HFFc6 (cell line): ENCODE data around the gene PIK3R5. TPM values are rescaled to one million over a fixed set of nuclear protein-coding genes. Genes with fewer than 3 reads are reported as not detected.

Experiments
- DNase-seq: peaks from one replicate; pipeline ENCODE4 v3.0.0-alpha.2; 2018
- H3K27ac Mint-ChIP-seq: 2 replicates; pipeline ENCODE4 v1.8.0; 2020; ENCODE audit warnings: mild to moderate bottlenecking, mixed read lengths
- H3K27me3 Mint-ChIP-seq: 2 replicates; pipeline ENCODE4 v1.8.0; 2021; ENCODE audit warnings: mild to moderate bottlenecking, moderate library complexity, mixed read lengths; ENCODE audit not compliant: insufficient read depth
- H3K36me3 Mint-ChIP-seq: 2 replicates; pipeline ENCODE4 v1.8.0; 2021; ENCODE audit warnings: low read depth, mixed read lengths
- H3K4me1 Mint-ChIP-seq: 2 replicates; pipeline ENCODE4 v1.8.0; 2020; ENCODE audit warnings: low read depth, mixed read lengths
- H3K4me3 Mint-ChIP-seq: 2 replicates; pipeline ENCODE4 v1.8.0; 2020; ENCODE audit warnings: mild to moderate bottlenecking, moderate library complexity, mixed read lengths
- H3K9me3 Mint-ChIP-seq: 2 replicates; pipeline ENCODE4 v1.8.0; 2020; ENCODE audit warnings: mild to moderate bottlenecking, mixed read lengths
- total RNA-seq, 6 experiments: library from RNA; stranded (reverse); fragmentation: NEBNext Ultra II Directional; extraction: Animal tissue kit (Norgen Biotek cat#: 25700); gene quantifications; 2 replicates in 1 of 6; 3 replicates in 5 of 6; pipeline ENCODE4 v1.2.3, GENCODE V29; 2021
- TF ChIP-seq, protein P1 (sequence below): fragments of 200-600 bp; sonication (generic); IDR thresholded peaks from 2 replicates; pipeline ENCODE4 v1.5.0; 2021; ENCODE audit warnings: antibody characterized with exemption, mild to moderate bottlenecking

Gene PIK3R5
- total RNA-seq, 6 experiments from 2014 or later, result not detected

GRCh38 chr17:8967861-8968260 is 2.4 kb upstream of the PIK3R5 start:
- H3K36me3 Mint-ChIP-seq, result no peaks in the 10 kb centered on the region
- H3K4me1 Mint-ChIP-seq, result no peaks in the 10 kb centered on the region
- no peak overlapping the region for H3K4me3 Mint-ChIP-seq
- no peaks in the 10 kb centered on the region; the same call in 1 of the 2 replicates for H3K27me3 Mint-ChIP-seq
- TF ChIP-seq, protein P1, sequence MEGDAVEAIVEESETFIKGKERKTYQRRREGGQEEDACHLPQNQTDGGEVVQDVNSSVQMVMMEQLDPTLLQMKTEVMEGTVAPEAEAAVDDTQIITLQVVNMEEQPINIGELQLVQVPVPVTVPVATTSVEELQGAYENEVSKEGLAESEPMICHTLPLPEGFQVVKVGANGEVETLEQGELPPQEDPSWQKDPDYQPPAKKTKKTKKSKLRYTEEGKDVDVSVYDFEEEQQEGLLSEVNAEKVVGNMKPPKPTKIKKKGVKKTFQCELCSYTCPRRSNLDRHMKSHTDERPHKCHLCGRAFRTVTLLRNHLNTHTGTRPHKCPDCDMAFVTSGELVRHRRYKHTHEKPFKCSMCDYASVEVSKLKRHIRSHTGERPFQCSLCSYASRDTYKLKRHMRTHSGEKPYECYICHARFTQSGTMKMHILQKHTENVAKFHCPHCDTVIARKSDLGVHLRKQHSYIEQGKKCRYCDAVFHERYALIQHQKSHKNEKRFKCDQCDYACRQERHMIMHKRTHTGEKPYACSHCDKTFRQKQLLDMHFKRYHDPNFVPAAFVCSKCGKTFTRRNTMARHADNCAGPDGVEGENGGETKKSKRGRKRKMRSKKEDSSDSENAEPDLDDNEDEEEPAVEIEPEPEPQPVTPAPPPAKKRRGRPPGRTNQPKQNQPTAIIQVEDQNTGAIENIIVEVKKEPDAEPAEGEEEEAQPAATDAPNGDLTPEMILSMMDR, result no peak
- no peak overlapping the region for H3K27ac Mint-ChIP-seq
- H3K9me3 Mint-ChIP-seq, result peaks cover 54% of the 10 kb centered on the region
- DNase-seq, result no peak

- Mint-ChIP-seq H3K9me3 (peaks cover 48% of the 10 kb centered on the region), H3K27me3 (no peaks in the 10 kb centered on the region; the same call in 1 of the 2 replicates)
- TF ChIP-seq, protein P1, result no peak
Observed at GRCh38 chr17:8966926-8967325, 1.4 kb upstream of the PIK3R5 start.

DNA sequence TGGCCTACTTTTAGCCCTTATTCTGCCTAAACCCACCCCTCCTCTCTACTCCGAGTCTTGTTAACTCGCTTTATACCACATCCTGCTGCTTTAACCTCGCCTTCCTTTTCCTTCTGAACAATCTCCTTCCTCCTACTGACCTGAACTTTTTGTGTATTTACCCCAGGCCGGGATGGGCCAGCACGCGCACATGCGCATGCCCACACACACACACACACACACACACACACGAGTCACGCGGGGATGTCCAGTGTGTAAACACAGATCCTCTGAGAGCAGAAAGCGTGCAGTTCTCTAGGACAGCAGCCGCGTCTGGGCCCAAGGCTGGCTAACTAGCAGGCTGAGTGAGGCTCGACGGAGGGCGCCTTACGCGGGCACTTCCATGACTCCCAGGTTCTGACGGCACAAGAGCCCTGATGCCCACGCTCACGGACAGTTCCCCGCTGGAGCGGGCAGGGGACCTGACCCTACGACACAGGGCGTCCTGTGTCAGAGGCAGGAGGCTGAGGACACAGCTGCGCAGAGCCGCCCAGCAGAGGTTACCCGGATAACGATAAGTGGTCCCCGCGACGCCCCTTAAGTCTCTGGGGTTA is 610 bp downstream of the PIK3R5 start:
- TF ChIP-seq, protein P1, result no peak
- peaks cover 5% of the 10 kb centered on the region for H3K36me3 Mint-ChIP-seq
- H3K4me1 Mint-ChIP-seq, result no peaks in the 10 kb centered on the region
- H3K9me3 Mint-ChIP-seq, result peaks cover 47% of the 10 kb centered on the region
- DNase-seq, result no peak
- peaks cover 2% of the 10 kb centered on the region for H3K27me3 Mint-ChIP-seq
- H3K4me3 Mint-ChIP-seq, result no peak overlapping the region
- H3K27ac Mint-ChIP-seq, result no peak overlapping the region

More at GRCh38 chr17:8966926-8967325, 1.4 kb upstream of the PIK3R5 start:
- Mint-ChIP-seq H3K27ac (no peak overlapping the region), H3K4me3 (no peak overlapping the region), H3K36me3 (no peaks in the 10 kb centered on the region), H3K4me1 (no peaks in the 10 kb centered on the region)
- no peak for DNase-seq

DNA sequence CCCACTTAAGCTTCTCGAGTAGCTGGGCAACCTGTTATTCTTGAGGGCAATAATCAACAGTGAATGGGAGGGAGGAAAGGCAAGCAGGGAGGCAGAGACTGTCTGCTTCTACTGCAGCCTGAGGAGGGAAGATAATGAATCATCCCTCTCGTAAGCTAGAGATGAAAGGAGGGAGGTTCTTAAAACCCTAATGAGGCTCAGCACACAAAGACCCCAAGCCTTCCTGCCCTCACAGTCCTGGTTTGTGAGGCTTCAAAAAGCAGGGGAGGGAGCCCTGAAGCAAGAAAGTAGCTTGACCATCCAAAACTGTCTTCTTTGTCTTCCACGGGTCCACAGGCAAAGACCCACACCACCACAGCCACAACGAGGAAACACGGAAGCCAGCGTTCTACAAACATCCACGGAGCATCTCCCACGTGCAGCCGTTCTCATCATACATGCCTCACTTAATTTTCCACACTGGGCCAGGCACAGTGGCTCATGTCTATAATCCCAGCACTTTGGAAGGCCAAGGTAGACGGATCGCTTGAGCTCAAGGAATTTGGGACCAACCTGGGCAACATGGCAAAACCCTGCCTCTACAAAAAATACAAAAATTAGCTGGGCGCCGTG is 1.8 kb downstream of the PIK3R5 start:
- Mint-ChIP-seq H3K9me3 (peaks cover 58% of the 10 kb centered on the region), H3K27me3 (peaks cover 2% of the 10 kb centered on the region), H3K27ac (no peak overlapping the region), H3K4me1 (no peaks in the 10 kb centered on the region), H3K36me3 (peaks cover 5% of the 10 kb centered on the region), H3K4me3 (no peak overlapping the region)
- TF ChIP-seq, protein P1, result no peak
- no peak for DNase-seq

GRCh38 chr17:8963014-8963413 is 2.5 kb downstream of the PIK3R5 start:
- H3K9me3 Mint-ChIP-seq, result peaks cover 52% of the 10 kb centered on the region
- H3K4me1 Mint-ChIP-seq, result no peaks in the 10 kb centered on the region
- H3K4me3 Mint-ChIP-seq, result no peak overlapping the region
- DNase-seq, result no peak
- H3K36me3 Mint-ChIP-seq, result peaks cover 5% of the 10 kb centered on the region
- peaks cover 2% of the 10 kb centered on the region for H3K27me3 Mint-ChIP-seq
- TF ChIP-seq, protein P1, result no peak
- no peak overlapping the region for H3K27ac Mint-ChIP-seq
